T-helper 1 cell treated with Interleukin-12 subunit alpha and Interleukin-12 subunit beta and Interleukin-4 antibody, amounts not matched to agents 30 ng/mL and 1 ng/mL, for 36 hours (primary cell): ENCODE data around the gene IGSF22. TPM values are rescaled to one million over a fixed set of nuclear protein-coding genes. Genes with fewer than 3 reads are reported as not detected.

Source experiments
- intact Hi-C: fragments of 100-400 bp; cut with micrococcal nuclease; formaldehyde crosslinking; loops from one replicate; pipeline ENCODE4 v1.15.1; 2024
- total RNA-seq: library from RNA; stranded (reverse); gene quantifications from 2 replicates; pipeline ENCODE4 v1.2.3, GENCODE V29; 2022

Gene IGSF22
- 0.85 and 1.0 TPM in 2 replicates for total RNA-seq

DNA sequence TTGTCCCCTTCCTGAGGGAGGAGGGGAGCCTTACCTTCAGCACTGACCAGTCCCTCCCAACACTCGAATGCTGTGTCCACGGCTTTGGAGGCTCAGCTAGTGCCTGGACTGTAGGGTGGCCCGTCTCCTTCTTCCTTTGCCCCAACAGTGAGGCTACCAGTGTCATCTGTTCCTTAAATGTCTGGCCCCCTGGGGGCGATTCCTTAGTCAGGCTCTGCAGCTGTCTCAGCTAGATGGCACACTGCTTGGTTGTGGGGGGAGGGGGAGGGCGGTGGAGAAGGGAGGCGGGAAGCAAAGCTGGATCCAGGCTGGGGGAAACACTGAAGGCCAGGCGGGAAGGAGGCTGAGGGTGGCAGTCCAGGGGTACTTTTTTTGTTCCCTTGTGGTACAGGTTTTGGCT lies at the start of gene IGSF22:
Gene IGSF22 (minus strand): TSS at position 149 of the 400 bp plus-strand sequence. CDS start 1,952 bp downstream, outside the sequence.
- intact Hi-C loops = loop anchor here (10.0 kb wide), 1 partner anchor 401 kb away; the partner anchor contains the start of genes GTF2H1 and HPS5

DNA sequence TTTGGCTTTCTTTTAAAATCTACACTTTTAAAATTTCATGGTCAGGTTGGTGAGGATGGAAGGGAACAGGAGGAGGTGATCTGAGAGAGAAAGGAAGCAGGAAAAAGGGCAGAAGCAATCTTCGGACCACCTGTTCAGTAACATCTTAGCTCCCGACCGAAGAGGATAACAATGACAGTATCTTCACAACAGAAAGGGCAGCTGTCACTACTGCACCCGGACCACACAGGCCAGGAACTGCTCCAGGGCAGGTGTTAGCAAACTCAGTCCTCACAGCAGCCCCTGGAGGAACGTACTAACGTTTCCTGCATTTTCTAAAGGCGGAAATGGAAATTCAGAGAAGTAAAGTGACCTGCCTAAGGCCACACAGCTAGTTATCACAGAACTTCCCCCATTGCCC lies 48.8 kb upstream of the IGSF22 start:
- intact Hi-C loops = loop anchor here (1.0 kb wide), 2 partner anchors 28 to 78 kb away; no protein-coding TSS in a partner anchor

DNA sequence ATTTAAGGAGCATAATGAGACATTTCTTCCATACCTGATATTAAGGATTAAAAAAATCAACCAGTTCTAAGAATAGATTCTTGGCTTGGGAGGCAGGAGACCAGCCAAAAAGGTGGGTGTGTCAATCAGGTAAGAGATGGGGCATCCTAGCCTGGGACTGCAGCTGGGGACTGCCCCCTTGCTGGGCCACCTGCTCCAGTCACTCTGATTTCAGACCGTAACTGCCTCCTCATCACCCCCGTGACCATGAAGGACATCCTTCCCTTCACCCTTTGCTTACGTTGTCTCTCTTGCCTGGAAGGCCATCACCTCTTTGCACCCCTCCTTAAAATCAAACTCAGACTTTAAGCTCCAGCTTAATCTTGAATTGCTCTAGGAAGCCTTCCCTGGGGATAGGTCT lies 47.7 kb upstream of the IGSF22 start:
- intact Hi-C loops = no loop called here

DNA sequence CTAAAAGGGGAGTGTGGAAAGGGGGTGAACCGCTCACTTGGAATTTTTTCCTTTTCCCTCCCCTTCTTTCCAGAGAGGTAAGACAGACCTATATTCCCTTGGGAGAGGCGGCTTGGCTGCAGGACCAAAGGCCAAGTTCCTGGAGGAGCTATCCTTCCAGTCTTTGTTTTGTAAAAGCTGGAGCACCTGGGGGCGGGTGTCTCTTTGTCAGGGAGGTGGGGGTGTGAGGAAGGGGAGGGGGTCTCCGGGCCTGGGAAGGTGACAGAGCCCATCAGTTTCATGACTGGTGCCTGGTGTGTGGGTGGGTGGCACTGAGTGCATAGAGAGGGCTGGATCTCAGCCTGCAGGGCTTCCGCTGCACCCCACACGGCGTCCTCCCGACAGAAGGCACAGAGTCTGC lies 47.1 kb upstream of the IGSF22 start:
- intact Hi-C loops = no loop called here

DNA sequence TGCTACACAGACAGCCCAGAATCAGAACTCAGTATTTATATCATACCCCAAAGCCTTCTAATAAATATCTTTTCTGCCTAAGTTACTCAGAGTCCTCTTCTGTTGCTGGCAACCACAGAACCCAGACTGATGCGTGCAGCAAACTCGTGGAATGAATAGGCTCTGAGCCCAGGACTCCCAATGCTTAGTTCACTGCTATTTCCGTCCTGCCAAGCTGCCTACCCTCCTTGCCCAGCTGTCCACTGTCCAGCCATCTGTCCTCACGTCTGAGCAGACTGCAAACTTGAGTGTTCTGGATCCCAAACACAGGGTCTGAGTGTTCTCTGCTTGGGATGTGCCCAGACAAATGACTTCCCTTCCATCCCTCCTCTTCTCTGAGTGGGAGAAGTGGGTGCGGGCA lies 46.2 kb upstream of the IGSF22 start:
- intact Hi-C loops = no loop called here

DNA sequence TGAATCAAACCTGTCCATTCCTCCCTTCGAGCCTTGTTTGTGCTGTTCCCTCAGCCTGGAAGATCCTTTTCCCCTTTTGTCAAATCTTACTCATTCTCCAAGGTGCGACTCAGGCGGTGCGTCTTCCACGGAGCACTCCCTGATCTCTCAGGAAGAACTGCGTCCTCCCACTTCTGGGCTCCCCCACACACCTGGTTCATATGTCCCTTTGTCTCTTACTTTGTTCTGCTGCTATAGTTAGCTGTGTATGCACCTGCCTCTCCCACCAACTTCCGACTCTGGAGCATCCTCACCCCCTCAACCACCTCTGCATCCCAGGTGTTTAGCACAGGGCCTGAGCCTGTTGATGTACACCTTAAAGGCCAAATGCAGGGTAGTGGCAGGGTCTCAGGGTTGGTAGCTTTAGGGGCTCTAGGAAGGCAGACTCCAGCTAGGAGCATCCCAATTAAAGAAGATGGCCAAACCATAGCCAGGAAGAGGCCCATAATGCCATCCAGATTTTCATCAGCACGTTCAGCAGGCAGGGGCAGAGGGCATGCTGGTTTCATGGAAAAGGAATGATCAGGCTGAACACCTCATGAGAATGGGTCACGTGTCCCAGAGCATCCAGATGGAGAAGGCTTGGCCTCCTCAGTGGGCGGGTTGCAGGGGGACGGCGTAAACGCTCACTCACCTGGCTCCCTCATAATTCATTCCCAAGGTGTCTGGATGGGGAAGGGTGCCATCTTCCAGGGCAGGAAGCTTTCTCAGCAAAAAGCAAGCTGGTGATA lies 45.5 kb upstream of the IGSF22 start:
- intact Hi-C loops = no loop called here

DNA sequence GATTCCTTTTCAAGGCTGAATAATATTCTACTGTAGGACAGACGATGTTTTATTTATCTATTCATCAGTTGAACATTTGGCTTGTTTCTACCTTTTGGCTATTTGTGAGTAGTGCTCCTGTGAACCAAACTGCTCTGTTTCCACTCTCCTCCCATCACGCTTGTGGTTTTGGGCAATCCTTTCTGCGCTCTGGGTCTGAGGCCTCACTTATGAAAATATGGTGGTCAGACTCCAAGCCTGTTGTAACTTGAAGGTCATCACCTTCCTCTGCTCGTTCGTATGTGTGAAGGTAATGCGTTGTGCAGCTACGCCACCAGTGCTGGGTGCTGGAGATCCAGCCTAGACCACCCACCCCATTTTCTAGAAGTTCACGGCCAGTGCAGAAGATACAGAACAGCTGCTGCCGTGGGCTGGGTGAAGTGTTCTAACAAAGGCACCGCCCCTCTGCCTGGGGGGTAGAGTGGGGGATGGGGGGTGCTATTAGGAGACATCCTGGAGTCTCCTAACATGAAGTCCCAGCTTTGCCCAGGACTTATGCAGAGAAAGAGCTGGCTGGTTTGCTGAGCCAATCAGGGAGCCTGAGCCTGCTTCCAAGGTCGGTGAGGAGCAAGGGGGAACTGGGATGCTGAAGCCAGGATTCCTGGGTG lies 44.6 kb upstream of the IGSF22 start:
- intact Hi-C loops = no loop called here

DNA sequence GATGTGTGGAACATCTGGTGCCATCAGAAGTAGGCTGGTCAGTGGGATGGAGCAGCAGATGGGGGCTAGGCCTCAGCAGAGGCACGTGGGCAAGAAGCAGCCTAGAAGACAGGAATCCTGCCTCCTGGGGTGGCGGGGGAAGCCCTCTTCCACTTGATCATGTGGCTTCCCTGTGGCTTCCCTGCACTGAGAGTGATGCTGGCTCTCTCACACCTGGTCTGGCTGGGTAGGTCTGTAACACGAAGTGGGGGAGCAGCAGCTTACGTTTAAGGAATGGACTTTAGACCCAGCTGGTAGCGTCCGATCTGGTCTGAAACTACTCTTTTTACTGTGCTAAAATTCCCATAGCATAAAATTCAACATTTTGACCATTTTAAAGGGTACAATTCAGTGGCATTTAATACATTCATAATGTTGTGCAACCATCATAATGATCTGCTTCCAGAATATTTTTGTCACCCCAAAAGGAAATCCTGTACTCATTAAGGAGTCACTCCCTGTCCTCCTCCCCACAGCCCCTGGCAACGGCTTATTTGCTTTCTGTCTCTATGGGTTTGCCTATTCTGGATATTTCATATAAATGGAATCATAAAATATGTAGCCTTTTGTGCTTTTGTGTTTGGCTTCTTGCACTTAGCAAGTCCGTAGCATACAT lies 43.9 kb upstream of the IGSF22 start:
- intact Hi-C loops = no loop called here

DNA sequence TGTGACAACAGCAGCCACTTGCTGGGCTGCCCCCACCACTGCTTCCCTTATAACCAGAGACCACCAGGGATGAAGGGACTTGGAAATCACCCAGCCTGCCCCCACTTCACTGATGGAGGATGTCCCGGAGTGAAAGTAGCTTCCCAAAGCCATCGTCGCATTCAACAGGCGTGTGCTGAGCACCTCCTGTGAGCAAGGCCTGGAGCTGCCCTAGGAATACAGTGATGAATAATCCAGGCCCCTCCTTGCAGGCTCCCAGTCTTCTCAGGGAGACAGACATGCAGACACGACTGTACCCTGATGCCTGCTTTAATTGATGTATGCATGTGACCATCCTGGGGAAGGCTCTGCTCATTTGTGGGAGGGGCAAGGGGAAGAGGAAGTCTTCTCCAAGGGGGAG lies 43.0 kb upstream of the IGSF22 start:
- intact Hi-C loops = no loop called here

DNA sequence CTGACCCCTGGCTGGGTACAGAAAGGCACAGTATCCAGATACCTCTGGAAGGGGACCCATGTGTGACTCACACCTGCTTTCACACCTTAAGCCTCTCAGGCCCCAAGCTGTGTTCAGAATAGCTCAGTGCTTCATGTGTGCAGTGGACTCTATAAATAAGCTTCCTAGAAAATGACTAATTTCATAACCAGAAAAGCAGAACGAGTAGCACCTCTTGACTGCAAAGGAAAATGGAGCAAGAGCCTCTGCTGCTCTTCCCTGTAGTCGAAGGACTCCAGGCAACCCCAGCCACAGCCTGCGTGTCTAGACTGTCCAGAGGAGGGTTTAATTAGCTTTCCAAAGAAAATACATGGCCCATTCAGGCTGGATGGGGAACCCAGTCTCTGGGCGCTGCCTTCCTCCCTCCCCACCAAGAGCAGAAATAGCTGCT lies 42.5 kb upstream of the IGSF22 start:
- intact Hi-C loops = no loop called here

DNA sequence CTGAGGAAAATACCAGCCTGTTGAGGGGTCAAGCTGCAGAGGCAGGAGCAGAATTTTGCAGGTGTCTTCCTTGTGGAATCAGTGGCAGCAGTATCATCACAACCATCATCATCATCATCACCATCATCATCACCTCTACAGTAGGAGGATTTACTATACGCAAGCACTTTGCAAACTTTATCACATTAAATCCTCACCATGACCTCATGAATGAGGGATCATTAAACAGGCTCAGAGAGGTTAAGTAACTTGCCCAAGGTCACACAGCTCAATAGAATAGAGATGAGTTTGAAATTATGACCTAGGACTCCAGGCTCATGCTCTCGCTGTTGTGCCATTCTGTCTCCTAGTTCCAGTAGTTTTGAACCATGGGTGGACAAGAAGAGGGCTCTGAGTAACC lies 40.0 kb upstream of the IGSF22 start:
- intact Hi-C loops = no loop called here

DNA sequence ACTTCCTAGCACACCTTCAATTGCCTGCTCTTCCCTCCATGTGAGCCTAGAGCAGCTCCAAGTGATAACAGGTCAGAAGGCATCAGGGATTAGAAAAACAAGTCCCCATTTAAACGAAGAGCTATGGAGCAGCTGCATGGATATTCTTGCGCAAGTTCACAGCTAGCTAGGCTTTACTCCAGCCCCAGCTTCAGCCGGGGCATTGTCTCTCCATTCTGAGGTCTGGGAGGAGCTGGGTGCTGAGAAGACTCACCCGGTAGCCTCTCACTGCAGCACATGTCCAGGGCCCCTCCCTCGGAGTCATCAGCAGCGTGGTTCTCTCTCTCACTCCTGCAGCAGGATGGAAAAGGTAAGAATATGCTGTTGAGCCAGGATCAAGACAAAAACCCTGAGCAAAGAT lies 39.6 kb upstream of the IGSF22 start:
- intact Hi-C loops = no loop called here

DNA sequence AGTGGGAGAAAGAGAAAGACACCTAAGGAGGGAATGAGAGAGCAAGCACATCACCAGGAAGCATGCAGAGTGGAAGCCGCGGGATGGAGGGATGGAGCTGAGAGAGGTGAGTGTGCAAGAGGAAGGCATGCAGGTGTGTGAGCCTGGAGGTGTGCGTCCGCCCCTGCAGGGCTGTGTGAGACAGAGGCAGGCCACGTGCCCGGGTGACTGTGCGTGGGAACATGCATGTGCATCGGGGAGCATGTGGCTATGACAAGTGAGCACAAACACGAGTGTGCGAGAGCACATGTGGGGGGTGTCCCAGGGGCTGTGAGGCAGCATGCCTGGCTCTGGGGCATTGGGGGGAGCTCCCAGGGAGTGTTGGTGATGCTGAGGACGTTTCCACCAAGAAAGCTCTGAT lies 35.8 kb upstream of the IGSF22 start:
- intact Hi-C loops = loop anchor here (1.0 to 5.0 kb wide), 2 partner anchors 223 to 769 kb away; no protein-coding TSS in a partner anchor

DNA sequence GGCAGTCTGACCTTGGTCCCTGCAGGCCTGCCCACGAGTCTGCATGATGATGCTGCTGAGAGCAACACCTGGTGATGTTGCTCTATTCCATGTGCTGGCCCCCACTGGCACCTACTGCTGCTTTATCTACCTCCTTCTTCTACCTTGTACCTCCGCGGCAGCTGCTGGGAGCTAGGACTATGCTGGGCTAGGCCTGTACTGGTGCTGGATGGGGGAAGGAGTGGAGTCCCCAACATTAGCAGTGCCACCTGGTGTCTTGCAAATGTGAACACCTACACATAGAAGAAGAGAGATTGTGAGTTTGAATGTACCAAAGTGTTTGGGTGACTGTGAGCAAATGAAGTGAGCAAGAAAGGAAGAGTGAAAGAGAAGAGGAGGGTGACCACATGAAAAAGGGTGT lies 35.2 kb upstream of the IGSF22 start:
- intact Hi-C loops = loop anchor here (1.0 to 5.0 kb wide), 2 partner anchors 223 to 769 kb away; no protein-coding TSS in a partner anchor

DNA sequence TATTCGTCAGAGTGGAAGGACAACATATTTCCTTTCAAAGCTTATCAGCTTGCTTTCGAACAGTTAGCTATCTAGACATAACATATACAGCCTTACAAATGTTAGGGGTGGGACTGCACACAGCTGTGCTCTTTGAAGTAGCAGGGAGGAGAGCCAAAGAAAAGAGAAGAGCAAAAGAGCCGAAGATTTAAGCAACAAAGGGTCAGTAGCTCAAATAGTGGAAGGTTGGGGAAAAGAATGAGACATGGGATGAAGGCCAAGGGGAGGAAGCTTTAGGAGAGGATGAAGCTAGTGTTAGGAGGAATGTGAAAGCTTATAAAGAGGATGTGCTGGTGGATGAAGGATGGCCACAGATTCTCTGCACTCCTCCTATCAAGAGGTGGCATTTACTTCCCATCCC lies 31.8 kb upstream of the IGSF22 start:
- intact Hi-C loops = no loop called here

DNA sequence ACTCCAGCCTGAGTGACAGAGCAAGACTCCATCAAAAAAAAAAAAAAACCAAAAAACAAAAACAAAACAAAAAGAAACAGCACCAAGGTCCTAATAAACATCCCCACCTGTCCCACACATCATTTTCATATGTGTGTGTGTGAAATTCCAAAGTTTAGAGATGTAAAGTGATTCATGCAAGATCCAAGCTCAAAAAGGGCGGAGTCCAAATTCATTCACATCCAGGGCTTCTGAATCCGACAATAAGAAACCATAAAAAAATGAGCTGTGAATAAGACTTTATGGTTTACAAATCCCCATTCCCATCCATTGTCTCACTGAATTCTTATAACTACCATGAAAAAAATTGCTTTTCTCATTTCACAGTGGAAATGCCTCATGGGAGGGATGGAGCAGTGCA lies 30.9 kb upstream of the IGSF22 start:
- intact Hi-C loops = no loop called here

DNA sequence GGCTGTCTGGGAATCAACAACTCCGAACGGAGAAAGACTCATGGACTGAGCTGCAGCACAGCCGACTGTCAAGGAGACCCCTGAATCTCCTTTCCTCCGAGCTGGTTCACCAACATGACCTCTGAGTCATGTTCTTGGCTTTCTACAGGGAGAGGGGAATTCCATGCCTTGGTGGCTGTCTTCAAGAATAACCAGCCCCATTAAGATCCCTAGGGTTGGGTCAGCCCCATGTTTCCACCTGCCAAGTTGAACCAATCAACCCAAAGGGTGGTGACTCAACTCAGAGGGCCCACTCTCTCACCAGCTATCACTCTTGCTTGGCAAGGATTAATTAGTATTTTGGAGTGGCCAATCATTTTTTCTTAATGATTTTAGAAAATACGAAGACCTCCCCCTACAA lies 28.3 kb upstream of the IGSF22 start:
- intact Hi-C loops = no loop called here

DNA sequence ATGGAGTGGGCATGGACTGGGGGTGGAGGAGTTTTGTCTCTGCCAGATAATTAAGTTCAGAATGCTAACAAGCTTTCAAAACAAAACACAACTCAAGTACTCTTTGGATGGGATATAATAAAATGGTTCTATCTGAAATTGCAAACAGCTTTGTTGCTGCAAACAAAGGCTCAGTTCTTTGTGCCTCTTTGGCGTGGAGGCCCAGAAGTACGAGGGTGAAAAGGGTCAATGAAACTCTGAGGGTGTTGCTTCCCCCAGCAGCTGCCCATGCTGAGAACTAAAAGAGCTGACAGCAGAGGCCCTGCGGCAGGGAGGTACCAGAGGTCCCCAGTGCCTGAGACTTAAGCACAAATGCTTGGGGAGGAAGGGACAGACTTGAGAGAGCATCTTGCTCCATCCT lies 26.5 kb upstream of the IGSF22 start:
- intact Hi-C loops = no loop called here

DNA sequence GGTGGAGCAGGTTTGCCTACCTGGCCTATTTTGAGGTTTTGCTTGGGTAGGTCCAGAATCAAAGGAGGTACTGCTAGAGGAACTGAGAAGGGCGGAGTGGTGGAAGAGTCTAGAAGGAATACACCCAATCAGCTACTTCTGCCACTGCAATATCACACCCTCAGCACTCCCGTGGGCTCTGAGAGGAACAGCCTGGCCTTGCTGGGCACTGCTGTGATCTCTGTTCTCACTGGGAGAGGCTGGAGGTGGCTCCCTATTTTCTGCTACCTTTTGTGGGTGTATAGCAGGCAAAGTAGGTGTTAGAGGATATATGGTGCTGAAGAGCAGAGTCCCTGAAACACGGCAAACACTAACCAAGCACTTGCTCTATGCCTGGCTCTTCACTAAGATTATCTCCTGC lies 25.0 kb upstream of the IGSF22 start:
- intact Hi-C loops = no loop called here

DNA sequence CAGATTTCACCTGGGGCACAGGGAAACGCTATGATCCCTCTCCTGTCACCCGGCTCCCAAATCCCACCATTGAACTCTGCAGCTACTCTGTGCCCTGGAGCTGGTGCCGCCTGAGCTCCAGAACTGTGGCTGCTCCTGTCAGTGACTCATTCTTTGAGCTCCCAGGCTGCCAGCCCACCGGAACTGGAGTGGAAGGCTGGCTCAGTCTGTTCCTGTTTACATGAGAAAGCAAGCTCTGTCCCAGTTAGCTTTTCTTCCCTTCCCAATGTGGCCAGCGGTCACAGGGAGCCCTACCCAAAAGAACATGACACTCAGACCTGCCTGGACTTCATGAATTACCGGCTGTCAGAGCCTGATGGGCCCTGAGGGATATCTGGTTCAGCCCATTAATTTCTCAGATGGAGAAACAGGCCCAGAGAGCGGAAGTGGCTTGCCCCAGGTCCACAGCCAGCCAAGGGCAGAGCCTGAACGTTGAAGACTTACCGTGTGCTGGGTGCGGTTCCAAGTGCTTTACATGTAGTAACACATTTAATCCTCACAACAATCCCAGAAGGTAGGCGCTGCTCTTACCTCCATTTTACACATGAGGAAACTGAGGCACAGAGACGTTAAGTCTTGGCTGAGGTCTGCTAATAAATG lies 23.8 kb upstream of the IGSF22 start:
- intact Hi-C loops = no loop called here

DNA sequence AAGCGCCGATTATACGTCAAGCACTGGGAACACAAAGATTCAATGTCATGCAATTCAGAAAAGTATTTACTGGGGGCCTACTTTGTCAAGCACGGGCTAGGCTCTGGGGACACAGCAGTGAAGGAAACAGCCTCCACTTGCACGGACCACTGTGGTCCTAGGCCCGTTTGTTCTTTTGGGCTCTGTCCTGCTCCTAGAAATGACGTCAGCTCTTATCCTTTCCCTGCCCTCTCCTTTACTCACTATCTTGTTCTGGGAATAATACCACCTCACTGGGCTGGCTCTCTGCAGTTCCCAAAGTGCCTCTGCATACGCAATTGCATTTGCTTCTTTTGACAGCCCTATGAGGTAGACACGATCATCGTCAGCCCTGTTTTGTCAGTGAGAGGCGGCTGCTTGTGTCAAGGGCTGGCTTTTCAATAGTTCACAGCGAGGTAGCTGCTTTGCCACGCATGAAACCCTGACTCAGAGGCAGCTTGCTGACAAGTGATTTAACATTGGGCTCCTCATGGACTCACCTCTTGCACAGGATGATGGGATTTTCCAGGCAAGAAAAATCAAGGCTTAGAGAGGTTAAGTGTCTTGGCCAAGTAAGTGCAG lies 22.9 kb upstream of the IGSF22 start:
- intact Hi-C loops = no loop called here
